Measurements from ENCODE around the gene RGS9. TPM values are rescaled to one million over a fixed set of nuclear protein-coding genes. Genes with fewer than 3 reads are reported as not detected.
A peak's percentile ranks its signal among the peaks of the same experiment; 100 is the strongest.
"Not testable (repeated sequence)": the region's sequence is repeated elsewhere in the genome, so short reads cannot be mapped to it uniquely, and the experiment has no call there.

RGS9 gene
- total RNA-seq, 2 donors from 2014 or later = 5.3 to 7.3 TPM

GRCh38 chr17:65108152-65108551, 29.0 kb upstream of the RGS9 start:
- no peak for DNase-seq (ENCODE audit: low spot score)
- intact Hi-C loops (cut with DNase I) = loop anchor here (10.0 kb wide), 2 partner anchors 77 to 133 kb away; no protein-coding TSS in a partner anchor

DNA sequence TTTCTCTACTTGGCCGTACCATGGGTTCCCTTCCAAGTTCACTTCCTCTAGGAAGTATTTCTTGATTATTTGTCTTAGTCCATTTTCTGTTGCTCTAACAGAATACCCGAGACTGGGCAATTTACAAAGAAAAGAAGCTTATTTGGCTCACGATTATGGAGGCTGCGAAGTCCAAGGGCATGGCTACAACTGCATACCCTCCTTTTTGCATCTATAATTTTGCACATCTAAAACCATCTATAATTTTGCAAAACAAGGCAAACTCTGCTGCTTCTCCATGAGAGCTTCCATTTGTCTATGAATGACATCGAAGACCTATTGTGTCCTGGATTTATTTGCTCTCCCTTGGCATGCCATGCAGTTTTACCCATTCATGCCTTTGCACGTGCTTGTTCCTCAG, 27.6 kb upstream of the RGS9 start:
- intact Hi-C loops (cut with DNase I) = loop anchor here (10.0 kb wide), 2 partner anchors 75 to 135 kb away; no protein-coding TSS in a partner anchor
- DNase-seq (ENCODE audit: low spot score) = no peak

- intact Hi-C loops (cut with DNase I) = loop anchor here (10.0 kb wide), 2 partner anchors 75 to 135 kb away; no protein-coding TSS in a partner anchor
- no peak for DNase-seq (ENCODE audit: low spot score)
These were observed 27.0 kb upstream of the RGS9 start for GRCh38 chr17:65109990-65110680.

DNA sequence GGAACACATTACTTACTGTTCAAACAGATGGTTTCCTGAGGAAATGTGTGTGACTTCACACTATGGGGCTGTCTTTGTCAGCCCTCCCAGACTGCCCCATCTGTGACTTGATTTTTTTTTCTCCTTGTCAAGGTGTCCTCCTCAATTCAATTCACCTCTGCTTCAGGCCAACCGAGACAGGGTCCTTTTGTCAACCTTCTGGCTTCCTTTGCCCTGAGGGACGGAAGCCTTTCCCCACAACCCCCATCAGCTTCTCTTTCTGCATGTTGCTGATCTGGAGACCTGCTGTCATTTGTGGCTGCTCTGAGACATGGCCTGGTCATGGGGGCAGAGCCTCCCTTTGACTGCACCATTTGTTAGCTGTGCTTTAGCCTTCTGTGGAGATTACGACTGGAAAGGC, 21.3 kb upstream of the RGS9 start:
- intact Hi-C loops (cut with DNase I) = no loop called here
- no peak for DNase-seq (ENCODE audit: low spot score)

DNA sequence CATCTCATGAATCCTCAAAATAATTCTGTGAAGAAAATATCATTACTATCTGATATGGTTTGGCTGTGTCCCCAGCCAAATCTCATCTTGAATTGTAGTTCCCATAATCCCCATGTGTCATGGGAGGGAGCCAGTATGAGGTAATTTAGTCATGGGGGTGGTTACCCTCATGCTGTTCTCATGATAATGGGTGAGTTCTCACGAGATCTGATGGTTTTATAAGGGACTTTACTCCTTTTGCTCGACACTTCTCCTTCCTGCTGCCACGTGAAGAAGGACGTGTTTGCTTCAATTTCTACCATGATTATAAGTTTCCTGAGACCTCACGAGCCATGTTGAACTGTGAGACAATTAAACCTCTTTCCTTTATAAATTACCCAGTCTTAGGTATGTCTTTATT, 20.7 kb upstream of the RGS9 start:
- DNase-seq (ENCODE audit: low spot score); intact Hi-C loops (cut with DNase I): not testable (repeated sequence)

- DNase-seq (ENCODE audit: low spot score) = no peak
- intact Hi-C loops (cut with DNase I) = no loop called here
These were observed 19.7 kb upstream of the RGS9 start for GRCh38 chr17:65117384-65118035.

DNA sequence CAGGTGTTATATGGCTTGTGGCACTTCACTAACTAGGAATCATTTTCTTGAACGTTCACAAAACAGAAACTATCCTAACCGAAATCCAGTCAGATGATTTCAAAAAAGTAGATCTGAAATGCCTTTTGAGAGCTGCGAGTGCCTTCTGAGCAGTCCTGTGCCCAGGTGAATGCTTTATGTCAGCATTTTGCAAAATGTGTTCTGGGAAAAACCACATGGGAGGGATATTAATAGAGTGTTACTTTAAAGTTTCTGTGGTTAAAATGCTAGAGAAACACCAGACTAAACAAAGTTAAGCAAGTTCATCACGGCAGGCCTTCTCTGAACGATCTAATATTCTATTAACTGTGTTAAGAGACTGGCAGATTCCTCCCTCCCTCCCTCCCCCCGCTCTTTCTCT, 15.8 kb upstream of the RGS9 start:
- intact Hi-C loops (cut with DNase I) = no loop called here
- DNase-seq (ENCODE audit: low spot score) = no peak

DNA sequence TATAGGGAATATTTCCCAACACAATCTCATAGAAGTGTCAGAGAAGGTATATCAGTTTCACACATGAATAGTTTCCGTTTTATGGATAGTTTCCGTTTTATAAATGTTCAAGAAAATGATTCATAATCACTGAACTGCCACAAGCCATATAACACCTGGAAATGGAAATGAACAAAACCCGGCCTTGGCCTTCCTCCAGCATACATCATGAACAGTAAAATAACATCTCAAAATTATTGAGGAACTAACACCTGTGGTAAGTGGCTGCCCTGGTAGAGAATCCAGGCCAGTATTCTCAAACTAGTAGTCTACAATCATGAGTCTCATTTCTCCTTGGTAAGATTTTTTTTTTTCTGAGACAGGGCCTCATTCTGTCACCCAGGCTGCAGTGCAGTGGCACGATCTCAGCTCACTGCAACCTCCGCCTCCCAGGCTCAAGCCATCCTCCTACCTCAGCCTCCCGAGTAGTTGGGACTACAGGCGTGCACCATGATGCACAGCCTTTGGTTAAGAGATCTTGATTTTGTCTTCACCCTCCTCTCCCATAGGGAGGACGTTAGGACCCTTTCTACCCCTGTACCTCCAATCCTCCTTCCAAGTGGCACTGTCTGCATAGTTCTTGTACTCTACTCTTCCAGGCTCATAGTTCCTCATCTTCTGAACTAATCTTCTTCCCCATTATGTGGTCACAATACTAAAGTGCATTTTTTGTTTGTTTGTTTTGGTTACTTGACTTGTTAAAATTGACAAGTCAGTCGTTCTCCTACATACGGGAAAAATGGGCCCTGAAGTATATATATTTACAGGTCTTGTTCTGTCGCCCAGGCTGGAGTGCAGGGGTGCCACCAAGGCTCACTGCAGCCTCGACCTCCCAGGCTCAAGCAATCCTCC, 15.0 kb upstream of the RGS9 start:
- no peak for DNase-seq (ENCODE audit: low spot score)
- intact Hi-C loops (cut with DNase I) = no loop called here

- intact Hi-C loops (cut with DNase I) = no loop called here
- DNase-seq (ENCODE audit: low spot score) = peak; percentile 93
These were observed 14.1 kb upstream of the RGS9 start for GRCh38 chr17:65122836-65123756.

DNA sequence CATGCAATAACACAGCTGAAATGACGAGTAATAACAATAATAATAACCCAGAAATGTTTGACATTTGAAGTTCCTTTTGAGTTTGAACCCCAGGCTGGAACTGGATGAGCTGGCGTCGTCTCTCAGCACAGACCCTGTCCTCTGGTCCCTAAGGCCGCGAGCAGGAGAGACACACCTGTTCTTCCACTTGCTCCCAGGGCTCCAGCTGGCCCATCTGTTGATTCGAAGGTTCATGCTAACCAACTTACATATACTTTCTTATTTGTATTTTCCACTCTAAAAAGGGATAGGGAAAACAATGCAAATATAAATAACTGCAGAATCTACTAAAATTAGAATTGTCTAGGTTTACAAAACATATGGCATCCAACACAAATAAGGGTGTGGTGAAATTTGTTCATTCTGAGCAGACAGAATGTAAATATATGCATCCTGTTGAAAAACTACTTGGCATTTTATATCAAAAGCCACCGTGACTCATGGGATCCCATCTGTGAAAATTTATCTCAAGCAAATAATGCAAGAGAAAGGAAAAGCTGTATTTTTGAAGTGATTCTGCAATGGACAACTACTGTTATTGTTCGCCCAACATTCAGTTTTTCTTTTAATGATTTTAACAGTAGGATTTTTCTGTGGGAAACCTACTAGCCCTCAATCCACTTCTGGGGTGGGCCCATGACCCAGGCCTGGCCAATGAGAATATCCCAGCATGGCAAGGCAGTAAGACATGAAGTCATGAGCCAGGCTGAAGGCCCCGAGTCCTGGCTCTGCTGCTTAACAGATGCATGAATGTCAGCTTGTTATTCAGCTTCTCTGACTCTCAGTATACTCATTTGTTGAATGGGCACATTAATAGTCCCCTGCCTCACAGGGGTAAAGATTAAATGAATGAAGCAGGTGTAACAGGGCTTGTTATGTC, 13.2 kb upstream of the RGS9 start:
- intact Hi-C loops (cut with DNase I) = no loop called here
- DNase-seq (ENCODE audit: low spot score) = no peak

GRCh38 chr17:65130832-65131231, 6.3 kb upstream of the RGS9 start:
- DNase-seq (ENCODE audit: low spot score) = no peak
- intact Hi-C loops (cut with DNase I) = no loop called here

- no peak for DNase-seq (ENCODE audit: low spot score)
- intact Hi-C loops (cut with DNase I) = no loop called here
These were observed 5.9 kb upstream of the RGS9 start for GRCh38 chr17:65131240-65131639.

GRCh38 chr17:65131946-65132345, 5.2 kb upstream of the RGS9 start:
- no peak for DNase-seq (ENCODE audit: low spot score)
- intact Hi-C loops (cut with DNase I) = no loop called here

- intact Hi-C loops (cut with DNase I) = no loop called here
- no peak for DNase-seq (ENCODE audit: low spot score)
These were observed 3.1 kb upstream of the RGS9 start for GRCh38 chr17:65134035-65134434.

DNA sequence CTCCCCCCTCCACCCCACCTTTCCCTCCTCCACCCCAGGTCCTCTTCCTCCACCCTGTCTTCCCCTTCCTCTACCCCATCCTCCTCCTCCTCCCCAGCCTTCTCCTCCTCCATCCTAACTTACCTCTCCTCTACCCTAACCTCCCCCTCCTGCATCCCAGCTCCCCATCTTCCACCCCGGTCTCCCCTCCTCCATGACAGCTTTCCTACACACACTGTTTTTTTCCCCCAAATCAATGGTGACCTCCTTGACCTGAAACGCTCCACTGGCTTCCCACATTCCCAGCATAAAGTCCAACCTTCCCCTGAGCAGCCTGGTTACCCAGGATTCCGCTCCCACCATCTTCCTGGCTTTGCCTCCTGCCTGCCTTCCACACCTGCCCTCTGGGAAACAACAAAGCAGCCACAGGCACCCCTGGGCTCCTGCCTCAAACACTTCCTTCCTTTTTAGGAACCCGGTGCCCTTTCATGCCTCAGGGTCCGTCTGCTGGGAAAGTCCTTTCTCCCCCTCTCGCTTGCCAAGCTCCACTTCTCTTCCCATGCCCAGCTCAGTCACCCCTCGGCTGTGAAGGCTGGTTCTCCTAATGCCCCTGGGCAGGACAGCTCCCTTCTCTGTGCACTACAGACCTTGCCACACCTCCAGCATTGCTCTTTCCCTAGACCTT, 2.1 kb downstream of the RGS9 start:
- peak; percentile 30 for DNase-seq (ENCODE audit: low spot score)
- intact Hi-C loops (cut with DNase I) = no loop called here

DNA sequence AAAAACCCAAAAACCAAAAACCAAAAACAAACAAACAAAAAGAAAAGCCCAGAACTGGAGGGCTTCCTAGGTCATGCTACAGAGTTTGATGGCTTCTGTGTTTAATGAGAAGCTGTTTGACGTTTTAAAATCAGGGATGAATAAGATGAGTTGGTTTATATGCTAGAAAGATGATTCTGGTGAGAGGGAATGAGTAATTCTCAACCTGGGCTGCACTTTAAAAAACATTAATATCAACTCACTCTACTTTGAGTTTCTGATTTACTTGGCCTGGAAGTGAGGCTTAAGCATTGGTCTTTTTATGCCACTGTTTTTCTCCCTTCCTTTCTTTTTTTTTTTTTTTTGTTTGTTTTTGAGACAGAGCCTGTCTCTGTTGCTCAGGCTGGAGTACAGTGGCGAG, 5.1 kb downstream of the RGS9 start:
- DNase-seq (ENCODE audit: low spot score) = no peak
- intact Hi-C loops (cut with DNase I) = no loop called here

- peak; percentile 58 for DNase-seq (ENCODE audit: low spot score)
- intact Hi-C loops (cut with DNase I) = no loop called here
These were observed 6.9 kb downstream of the RGS9 start for GRCh38 chr17:65143889-65144604.
